ENCODE measurements around the gene WDR38.

- TF ChIP-seq CTCF (conservative IDR thresholded peaks at IDR 0.05; ENCODE audit: low read depth, low read length) (peak; percentile 84), CEBPB (IDR thresholded peaks at IDR 0.05; ENCODE audit: low read depth, low read length) (no peak), BHLHE40 (IDR thresholded peaks at IDR 0.05; ENCODE audit: low read depth, low read length) (no peak), POLR2A (IDR thresholded peaks at IDR 0.05; ENCODE audit: low read depth, low read length) (peak; percentile 55; the same call in 1 of the 2 replicates)
- TF ChIP-seq, protein P1, sequence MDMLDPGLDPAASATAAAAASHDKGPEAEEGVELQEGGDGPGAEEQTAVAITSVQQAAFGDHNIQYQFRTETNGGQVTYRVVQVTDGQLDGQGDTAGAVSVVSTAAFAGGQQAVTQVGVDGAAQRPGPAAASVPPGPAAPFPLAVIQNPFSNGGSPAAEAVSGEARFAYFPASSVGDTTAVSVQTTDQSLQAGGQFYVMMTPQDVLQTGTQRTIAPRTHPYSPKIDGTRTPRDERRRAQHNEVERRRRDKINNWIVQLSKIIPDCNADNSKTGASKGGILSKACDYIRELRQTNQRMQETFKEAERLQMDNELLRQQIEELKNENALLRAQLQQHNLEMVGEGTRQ (IDR thresholded peaks at IDR 0.05; ENCODE audit: low read depth, low read length) = no peak
Measured at GRCh38 chr9:124852829-124853531, at the start of gene WDR38.

Measured in IMR-90 (cell line).